K562 (cell line): Measurements from ENCODE around the gene REC8. TPM values are rescaled to one million over a fixed set of nuclear protein-coding genes. Genes with fewer than 3 reads are reported as not detected.

Experiments used
- CXXC5 ChIP-seq: fragments of 250-450 bp; sonication (Bioruptor Pico); IDR thresholded peaks from 2 replicates; pipeline ENCODE4 v1.8.0; 2022; ENCODE audit warnings: inconsistent platforms, mild to moderate bottlenecking, moderate library complexity
- HCFC1 ChIP-seq: IDR thresholded peaks from 2 replicates; pipeline ENCODE4 v1.6.1; 2012; ENCODE audit warnings: low read depth, low read length, improper control_type of control experiment
- MAFG ChIP-seq: fragments of 450-650 bp; conservative IDR thresholded peaks from 2 replicates; pipeline ENCODE4 v1.6.1; 2016; ENCODE audit warnings: missing genetic modification characterization, missing compliant biosample characterization
- NCOR1 ChIP-seq: fragments of 450-650 bp; IDR thresholded peaks from 2 replicates; pipeline ENCODE4 v1.6.1; 2016; ENCODE audit warnings: mild to moderate bottlenecking, moderate library complexity
- NR2C2 ChIP-seq, 2 experiments: fragments of 200-800 bp in 1 of 2; sonication (Bioruptor generic) in 1 of 2; sonication (generic) in 1 of 2; formaldehyde crosslinking in 1 of 2; IDR thresholded peaks; 2 replicates each; pipeline versions ENCODE4 v1.6.1 to v1.8.0; 2016 to 2022; ENCODE audit warnings: mild to moderate bottlenecking in 1 of 2, missing compliant biosample characterization in 1 of 2, missing genetic modification characterization in 1 of 2, missing genetic modification reagents in 1 of 2
- POLR2AphosphoS5 ChIP-seq: IDR thresholded peaks from 2 replicates; pipeline ENCODE4 v1.6.1; 2011; ENCODE audit warnings: mild to moderate bottlenecking, low read depth, low read length, moderate library complexity; ENCODE audit not compliant: control insufficient read depth, insufficient read depth
- POLR2B ChIP-seq: fragments of 450-650 bp; IDR thresholded peaks from 2 replicates; pipeline ENCODE4 v1.6.1; 2018; ENCODE audit warnings: low read depth; ENCODE audit not compliant: partially characterized antibody
- TCF7L2 ChIP-seq: fragments of 150-350 bp; IDR thresholded peaks from 2 replicates; pipeline ENCODE4 v1.6.1; 2016; ENCODE audit warnings: low read depth, mild to moderate bottlenecking, low read length, moderate library complexity
- TSC22D4 ChIP-seq: fragments of 450-650 bp; IDR thresholded peaks from 2 replicates; pipeline ENCODE4 v1.6.1; 2016; ENCODE audit warnings: missing genetic modification characterization, missing biosample characterization, control low read depth
- XRCC5 ChIP-seq: fragments of 200-400 bp; formaldehyde crosslinking; IDR thresholded peaks from 2 replicates; pipeline ENCODE4 v1.6.1; 2017; ENCODE audit warnings: low read depth, mild to moderate bottlenecking, low read length
- ZKSCAN1 ChIP-seq: fragments of 150-350 bp; IDR thresholded peaks from 2 replicates; pipeline ENCODE4 v1.6.1; 2016; ENCODE audit warnings: low read depth, low read length
- ZNF12 ChIP-seq: sonication (generic); formaldehyde crosslinking; IDR thresholded peaks from 2 replicates; pipeline ENCODE4 v1.4.0; 2020; ENCODE audit warnings: mild to moderate bottlenecking, missing genetic modification reagents
- ZNF507 ChIP-seq: conservative IDR thresholded peaks from 2 replicates; pipeline ENCODE4 v1.6.1; 2017; ENCODE audit warnings: missing genetic modification characterization, missing compliant biosample characterization
- polyA plus RNA-seq, 8 experiments: library from polyadenylated mRNA; depleted of rRNA in 4 of 8; stranded (reverse) in 5 of 8; unstranded in 3 of 8; fragments of >200 nt; fragmentation: Nextera tagmentation in 2 of 8; fragmentation: Illumina TruSeq in 1 of 8; extraction: Ambion mirVana in 2 of 8; extraction: Trizol in 1 of 8; gene quantifications; 2 replicates each; pipeline versions ENCODE4 v1.2.1 to v1.2.3, GENCODE V29; 2011 to 2014; ENCODE audit warnings: inconsistent platforms in 1 of 8, missing spikeins in 1 of 8
- total RNA-seq, 7 experiments: library from RNA; depleted of rRNA in 6 of 7; stranded (reverse); fragments of >200 nt in 6 of 7; fragmentation: Illumina TruSeq in 2 of 7; extraction: Trizol in 2 of 7; gene quantifications; 2 replicates each; pipeline versions ENCODE4 v1.2.1 to v1.2.3, GENCODE V29; 2011 to 2021; ENCODE audit warnings: low replicate concordance in 1 of 7
- TF ChIP-seq, protein P1 (sequence below): fragments of 450-650 bp; IDR thresholded peaks from 2 replicates; pipeline ENCODE4 v1.6.1; 2016
- TF ChIP-seq, protein P2 (sequence below): fragments of 250-450 bp; sonication (Bioruptor Pico); IDR thresholded peaks from 2 replicates; pipeline ENCODE4 v1.8.0; 2021; ENCODE audit warnings: borderline replicate concordance, mild to moderate bottlenecking, moderate library complexity; ENCODE audit not compliant: poor library complexity, severe bottlenecking
- TF ChIP-seq, protein P3 (sequence below): sonication (generic); formaldehyde crosslinking; IDR thresholded peaks from 2 replicates; pipeline ENCODE4 v1.8.0; 2022; ENCODE audit warnings: mild to moderate bottlenecking, missing genetic modification reagents
- TF ChIP-seq, protein P4 (sequence below), 2 experiments: fragments of 450-650 bp; IDR thresholded peaks; 2 replicates each; pipeline ENCODE4 v1.6.1; 2018; ENCODE audit warnings: mild to moderate bottlenecking in 2 of 2, low read depth in 1 of 2; ENCODE audit not compliant: partially characterized antibody in 2 of 2
- TF ChIP-seq, protein P5 (sequence below): fragments of 450-650 bp; IDR thresholded peaks from 2 replicates; pipeline ENCODE4 v1.6.1; 2016; ENCODE audit warnings: borderline replicate concordance

Gene REC8
- total and polyA plus RNA-seq, 9 of the 15 experiments (the other 6 are each of a cell fraction or from before 2014, with no cell fraction given), result 0.11 to 2.5 (median 0.85) TPM

DNA sequence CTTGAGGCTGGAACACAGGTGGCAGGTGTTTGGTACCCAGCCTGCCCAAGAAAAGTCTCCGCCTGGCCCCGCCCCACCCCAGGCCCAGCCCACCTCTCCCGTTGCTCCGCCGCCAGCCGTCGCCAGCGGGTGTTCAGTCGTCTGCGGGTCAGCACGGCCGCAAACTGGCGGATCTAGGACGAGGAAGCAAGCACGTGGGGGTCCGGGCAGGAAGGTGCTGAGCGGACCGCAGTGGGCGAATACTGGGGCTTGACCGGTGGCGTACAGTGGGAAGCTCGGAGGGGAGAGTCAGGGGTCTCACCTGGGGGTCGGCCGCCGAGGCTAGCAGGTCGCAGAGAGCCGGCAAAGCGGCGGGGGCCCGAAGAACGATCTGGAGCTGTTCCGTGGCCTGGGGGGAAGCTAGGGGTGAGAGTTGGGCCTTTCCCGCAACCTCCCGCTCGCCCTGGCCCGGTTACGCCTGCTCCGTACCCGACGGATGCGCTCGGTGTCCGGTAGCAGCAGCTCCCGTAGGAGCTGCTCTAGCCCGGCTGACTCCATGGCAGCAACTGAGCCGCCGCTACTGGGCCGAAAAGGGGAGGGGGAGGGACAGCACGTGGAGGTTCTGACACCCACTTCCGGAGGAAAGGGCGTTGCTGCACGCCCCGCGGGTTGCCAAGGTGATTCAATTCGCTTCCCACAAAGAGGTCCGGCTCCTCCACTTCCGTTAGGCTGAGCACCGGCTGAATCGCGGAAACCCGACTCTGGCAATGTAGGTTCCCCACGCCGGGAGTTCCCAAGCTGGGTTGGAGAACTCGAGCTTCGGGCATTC lies 16.6 kb downstream of the REC8 start, which contains the start of gene IPO4 (continued):
- TF ChIP-seq NR2C2 (CRISPR knock-in tag; IDR thresholded peaks at IDR 0.05), result peak; percentile 60; the same call in 1 of the 2 replicates
- TF ChIP-seq NR2C2 (tag; IDR thresholded peaks at IDR 0.05), result peak; percentile 94
- TF ChIP-seq HCFC1, result peak; percentile 87
- TF ChIP-seq, protein P1, sequence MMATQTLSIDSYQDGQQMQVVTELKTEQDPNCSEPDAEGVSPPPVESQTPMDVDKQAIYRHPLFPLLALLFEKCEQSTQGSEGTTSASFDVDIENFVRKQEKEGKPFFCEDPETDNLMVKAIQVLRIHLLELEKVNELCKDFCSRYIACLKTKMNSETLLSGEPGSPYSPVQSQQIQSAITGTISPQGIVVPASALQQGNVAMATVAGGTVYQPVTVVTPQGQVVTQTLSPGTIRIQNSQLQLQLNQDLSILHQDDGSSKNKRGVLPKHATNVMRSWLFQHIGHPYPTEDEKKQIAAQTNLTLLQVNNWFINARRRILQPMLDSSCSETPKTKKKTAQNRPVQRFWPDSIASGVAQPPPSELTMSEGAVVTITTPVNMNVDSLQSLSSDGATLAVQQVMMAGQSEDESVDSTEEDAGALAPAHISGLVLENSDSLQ, result peak; percentile 56
- TF ChIP-seq, protein P2, sequence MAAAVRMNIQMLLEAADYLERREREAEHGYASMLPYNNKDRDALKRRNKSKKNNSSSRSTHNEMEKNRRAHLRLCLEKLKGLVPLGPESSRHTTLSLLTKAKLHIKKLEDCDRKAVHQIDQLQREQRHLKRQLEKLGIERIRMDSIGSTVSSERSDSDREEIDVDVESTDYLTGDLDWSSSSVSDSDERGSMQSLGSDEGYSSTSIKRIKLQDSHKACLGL, result peak; percentile 92
- TF ChIP-seq, protein P3, sequence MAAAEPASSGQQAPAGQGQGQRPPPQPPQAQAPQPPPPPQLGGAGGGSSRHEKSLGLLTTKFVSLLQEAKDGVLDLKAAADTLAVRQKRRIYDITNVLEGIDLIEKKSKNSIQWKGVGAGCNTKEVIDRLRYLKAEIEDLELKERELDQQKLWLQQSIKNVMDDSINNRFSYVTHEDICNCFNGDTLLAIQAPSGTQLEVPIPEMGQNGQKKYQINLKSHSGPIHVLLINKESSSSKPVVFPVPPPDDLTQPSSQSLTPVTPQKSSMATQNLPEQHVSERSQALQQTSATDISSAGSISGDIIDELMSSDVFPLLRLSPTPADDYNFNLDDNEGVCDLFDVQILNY (CRISPR knock-in tag), result no peak
- no peak for TF ChIP-seq MAFG
- TF ChIP-seq POLR2B, result peak; percentile 59
- 0 out of 2 replicates have a peak, but pooled peaks have one; percentile 29 for TF ChIP-seq ZKSCAN1
- peak; percentile 58; the same call in 1 of the 2 replicates for TF ChIP-seq POLR2AphosphoS5
- TF ChIP-seq TSC22D4 (tag), result no peak
- TF ChIP-seq, protein P4, sequence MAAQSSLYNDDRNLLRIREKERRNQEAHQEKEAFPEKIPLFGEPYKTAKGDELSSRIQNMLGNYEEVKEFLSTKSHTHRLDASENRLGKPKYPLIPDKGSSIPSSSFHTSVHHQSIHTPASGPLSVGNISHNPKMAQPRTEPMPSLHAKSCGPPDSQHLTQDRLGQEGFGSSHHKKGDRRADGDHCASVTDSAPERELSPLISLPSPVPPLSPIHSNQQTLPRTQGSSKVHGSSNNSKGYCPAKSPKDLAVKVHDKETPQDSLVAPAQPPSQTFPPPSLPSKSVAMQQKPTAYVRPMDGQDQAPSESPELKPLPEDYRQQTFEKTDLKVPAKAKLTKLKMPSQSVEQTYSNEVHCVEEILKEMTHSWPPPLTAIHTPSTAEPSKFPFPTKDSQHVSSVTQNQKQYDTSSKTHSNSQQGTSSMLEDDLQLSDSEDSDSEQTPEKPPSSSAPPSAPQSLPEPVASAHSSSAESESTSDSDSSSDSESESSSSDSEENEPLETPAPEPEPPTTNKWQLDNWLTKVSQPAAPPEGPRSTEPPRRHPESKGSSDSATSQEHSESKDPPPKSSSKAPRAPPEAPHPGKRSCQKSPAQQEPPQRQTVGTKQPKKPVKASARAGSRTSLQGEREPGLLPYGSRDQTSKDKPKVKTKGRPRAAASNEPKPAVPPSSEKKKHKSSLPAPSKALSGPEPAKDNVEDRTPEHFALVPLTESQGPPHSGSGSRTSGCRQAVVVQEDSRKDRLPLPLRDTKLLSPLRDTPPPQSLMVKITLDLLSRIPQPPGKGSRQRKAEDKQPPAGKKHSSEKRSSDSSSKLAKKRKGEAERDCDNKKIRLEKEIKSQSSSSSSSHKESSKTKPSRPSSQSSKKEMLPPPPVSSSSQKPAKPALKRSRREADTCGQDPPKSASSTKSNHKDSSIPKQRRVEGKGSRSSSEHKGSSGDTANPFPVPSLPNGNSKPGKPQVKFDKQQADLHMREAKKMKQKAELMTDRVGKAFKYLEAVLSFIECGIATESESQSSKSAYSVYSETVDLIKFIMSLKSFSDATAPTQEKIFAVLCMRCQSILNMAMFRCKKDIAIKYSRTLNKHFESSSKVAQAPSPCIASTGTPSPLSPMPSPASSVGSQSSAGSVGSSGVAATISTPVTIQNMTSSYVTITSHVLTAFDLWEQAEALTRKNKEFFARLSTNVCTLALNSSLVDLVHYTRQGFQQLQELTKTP (IDR thresholded peaks at IDR 0.05; ENCODE audit: low read depth in 1 of 2, partially characterized antibody in 2 of 2), result peak in 1 of 2 experiments; percentile 67
- no peak for TF ChIP-seq TCF7L2
- no peak for TF ChIP-seq ZNF12 (CRISPR knock-in tag)
- TF ChIP-seq CXXC5, result peak; percentile 89
- TF ChIP-seq, protein P5, sequence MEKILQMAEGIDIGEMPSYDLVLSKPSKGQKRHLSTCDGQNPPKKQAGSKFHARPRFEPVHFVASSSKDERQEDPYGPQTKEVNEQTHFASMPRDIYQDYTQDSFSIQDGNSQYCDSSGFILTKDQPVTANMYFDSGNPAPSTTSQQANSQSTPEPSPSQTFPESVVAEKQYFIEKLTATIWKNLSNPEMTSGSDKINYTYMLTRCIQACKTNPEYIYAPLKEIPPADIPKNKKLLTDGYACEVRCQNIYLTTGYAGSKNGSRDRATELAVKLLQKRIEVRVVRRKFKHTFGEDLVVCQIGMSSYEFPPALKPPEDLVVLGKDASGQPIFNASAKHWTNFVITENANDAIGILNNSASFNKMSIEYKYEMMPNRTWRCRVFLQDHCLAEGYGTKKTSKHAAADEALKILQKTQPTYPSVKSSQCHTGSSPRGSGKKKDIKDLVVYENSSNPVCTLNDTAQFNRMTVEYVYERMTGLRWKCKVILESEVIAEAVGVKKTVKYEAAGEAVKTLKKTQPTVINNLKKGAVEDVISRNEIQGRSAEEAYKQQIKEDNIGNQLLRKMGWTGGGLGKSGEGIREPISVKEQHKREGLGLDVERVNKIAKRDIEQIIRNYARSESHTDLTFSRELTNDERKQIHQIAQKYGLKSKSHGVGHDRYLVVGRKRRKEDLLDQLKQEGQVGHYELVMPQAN, result peak; percentile 99
- peak; percentile 17; the same call in 1 of the 2 replicates for TF ChIP-seq NCOR1
- TF ChIP-seq ZNF507 (tag), result no peak
- TF ChIP-seq XRCC5, result peak; percentile 99
